RWPE2 (cell line): ENCODE measurements around the gene NAPEPLD.
"Not testable (repeated sequence)": the region's sequence is repeated elsewhere in the genome, so short reads cannot be mapped to it uniquely, and the experiment has no call there.

Source experiments
- ATAC-seq: fragments of 200-7000 bp; cut with Tn5 transposase; 3 replicates; pipeline ENCODE4 v1.9.1; 2021; ENCODE audit warnings: low read depth
- DNase-seq: peaks from one replicate; pipeline ENCODE4 v3.0.0-alpha.2; 2020; ENCODE audit warnings: low spot score
- H3K27ac ChIP-seq: fragments of 450-650 bp; 2 replicates; pipeline ENCODE4 v1.5.1; 2017; ENCODE audit warnings: mild to moderate bottlenecking; ENCODE audit not compliant: poor library complexity, severe bottlenecking
- H3K27me3 ChIP-seq: fragments of 250-450 bp; sonication (Bioruptor Pico); 2 replicates; pipeline ENCODE4 v1.5.1; 2021; ENCODE audit warnings: mild to moderate bottlenecking, moderate library complexity; ENCODE audit not compliant: insufficient read depth, poor library complexity, severe bottlenecking
- H3K36me3 ChIP-seq: fragments of 250-450 bp; sonication (Bioruptor Pico); 2 replicates; pipeline ENCODE4 v1.5.1; 2020; ENCODE audit warnings: low read depth, mild to moderate bottlenecking, moderate library complexity
- H3K4me1 ChIP-seq: fragments of 250-450 bp; sonication (Bioruptor Pico); 2 replicates; pipeline ENCODE4 v1.5.1; 2021; ENCODE audit warnings: mild to moderate bottlenecking, moderate library complexity; ENCODE audit not compliant: insufficient read depth, poor library complexity, severe bottlenecking
- H3K4me3 ChIP-seq: fragments of 250-450 bp; sonication (Bioruptor Pico); 2 replicates; pipeline ENCODE4 v1.5.1; 2021; ENCODE audit warnings: mild to moderate bottlenecking, moderate library complexity; ENCODE audit not compliant: severe bottlenecking
- H3K9me3 ChIP-seq: fragments of 250-450 bp; sonication (Bioruptor Pico); 2 replicates; pipeline ENCODE4 v1.5.1; 2021; ENCODE audit warnings: mild to moderate bottlenecking, moderate library complexity; ENCODE audit not compliant: severe bottlenecking
- TF ChIP-seq, protein P1 (sequence below): fragments of 450-650 bp; IDR thresholded peaks from one replicate; pipeline ENCODE4 v1.5.1; 2017; ENCODE audit warnings: mild to moderate bottlenecking, moderate library complexity; ENCODE audit not compliant: poor library complexity, severe bottlenecking

NAPEPLD gene

DNA sequence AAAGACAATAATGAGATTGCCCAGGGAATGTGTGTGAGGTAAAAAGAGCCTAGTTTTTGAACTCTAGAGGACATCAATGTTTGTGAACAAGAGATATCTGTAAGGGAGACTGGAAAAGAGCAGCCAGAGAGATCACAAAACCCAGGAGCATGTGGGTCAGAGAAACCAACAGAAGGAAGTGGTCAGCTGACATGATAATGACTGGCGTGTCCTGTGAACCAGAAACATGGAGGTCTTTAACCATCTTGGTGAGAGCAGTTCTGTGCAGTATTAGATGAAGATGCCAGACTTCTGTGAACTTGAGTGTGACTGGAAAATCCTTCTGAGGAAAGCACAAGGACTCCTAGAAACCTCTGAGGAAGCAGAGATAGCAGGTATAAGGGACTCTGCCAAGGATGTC is 10.2 kb upstream of the NAPEPLD start:
- H3K4me1 ChIP-seq, H3K27me3 ChIP-seq, DNase-seq, H3K9me3 ChIP-seq, H3K36me3 ChIP-seq, H3K4me3 ChIP-seq, ATAC-seq, H3K27ac ChIP-seq: not testable (repeated sequence)

DNA sequence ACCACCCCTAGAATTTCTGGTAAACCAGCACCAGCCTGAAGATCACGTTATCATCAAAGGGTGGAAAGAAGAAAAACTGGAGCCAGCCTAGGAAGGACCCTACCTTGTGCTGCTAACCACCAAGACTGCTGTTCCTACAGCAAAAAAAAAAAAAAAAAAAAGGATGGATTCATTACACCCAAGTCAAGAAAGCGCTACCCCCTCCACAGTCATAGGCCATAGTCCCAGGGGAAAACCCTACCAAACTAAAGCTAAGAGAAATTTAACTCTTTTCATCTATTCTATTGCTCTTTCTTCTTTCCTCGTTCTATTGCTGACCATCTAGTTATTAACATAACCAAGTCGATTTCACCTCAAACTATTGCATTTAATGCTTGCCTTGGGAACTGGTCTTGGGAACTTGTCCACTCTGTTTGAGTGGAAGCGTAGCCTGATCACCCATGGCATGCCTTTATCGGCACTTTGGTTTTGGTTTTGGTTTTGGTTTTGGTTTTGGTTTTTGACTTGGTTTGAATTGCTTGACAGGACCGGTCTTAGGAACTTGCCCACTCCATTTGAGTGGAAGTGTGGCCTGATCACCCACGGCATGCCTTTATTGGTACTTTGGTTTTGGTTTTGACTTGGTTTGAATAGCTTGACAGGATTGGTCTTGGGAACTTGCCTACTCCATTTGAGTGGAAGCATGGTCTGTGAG is 6.6 kb upstream of the NAPEPLD start:
- H3K36me3 ChIP-seq, DNase-seq, H3K27ac ChIP-seq, H3K9me3 ChIP-seq, H3K4me1 ChIP-seq, ATAC-seq, H3K4me3 ChIP-seq, H3K27me3 ChIP-seq: not testable (repeated sequence)

DNA sequence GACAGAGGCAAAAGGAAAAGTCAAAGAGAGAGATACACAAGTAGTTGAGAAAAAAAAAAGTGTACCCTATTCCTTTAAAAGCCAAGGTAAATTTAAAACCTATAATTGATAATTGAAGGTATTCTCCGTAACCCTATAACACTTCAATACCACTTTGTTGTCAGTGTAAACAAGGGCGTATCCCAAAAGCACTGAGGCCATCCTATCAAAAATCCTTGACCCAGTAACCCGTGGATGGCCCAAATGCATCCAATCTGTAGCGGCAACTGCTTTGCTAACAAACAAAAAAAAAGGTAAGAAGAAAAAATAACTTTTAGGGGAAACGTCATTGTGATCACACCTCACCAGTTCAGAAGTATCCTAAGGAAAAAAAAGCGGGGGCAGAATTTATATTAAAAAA is 5.1 kb upstream of the NAPEPLD start:
- no peak for ATAC-seq
- H3K4me1 ChIP-seq: peaks cover 7% of the 10 kb centered on the region
- DNase-seq: no peak
- no peaks in the 10 kb centered on the region for H3K36me3 ChIP-seq
- no peaks in the 10 kb centered on the region for H3K27me3 ChIP-seq
- no peaks in the 10 kb centered on the region for H3K9me3 ChIP-seq
- H3K4me3 ChIP-seq: no peak overlapping the region
- H3K27ac ChIP-seq: no peak overlapping the region
- TF ChIP-seq, protein P1, sequence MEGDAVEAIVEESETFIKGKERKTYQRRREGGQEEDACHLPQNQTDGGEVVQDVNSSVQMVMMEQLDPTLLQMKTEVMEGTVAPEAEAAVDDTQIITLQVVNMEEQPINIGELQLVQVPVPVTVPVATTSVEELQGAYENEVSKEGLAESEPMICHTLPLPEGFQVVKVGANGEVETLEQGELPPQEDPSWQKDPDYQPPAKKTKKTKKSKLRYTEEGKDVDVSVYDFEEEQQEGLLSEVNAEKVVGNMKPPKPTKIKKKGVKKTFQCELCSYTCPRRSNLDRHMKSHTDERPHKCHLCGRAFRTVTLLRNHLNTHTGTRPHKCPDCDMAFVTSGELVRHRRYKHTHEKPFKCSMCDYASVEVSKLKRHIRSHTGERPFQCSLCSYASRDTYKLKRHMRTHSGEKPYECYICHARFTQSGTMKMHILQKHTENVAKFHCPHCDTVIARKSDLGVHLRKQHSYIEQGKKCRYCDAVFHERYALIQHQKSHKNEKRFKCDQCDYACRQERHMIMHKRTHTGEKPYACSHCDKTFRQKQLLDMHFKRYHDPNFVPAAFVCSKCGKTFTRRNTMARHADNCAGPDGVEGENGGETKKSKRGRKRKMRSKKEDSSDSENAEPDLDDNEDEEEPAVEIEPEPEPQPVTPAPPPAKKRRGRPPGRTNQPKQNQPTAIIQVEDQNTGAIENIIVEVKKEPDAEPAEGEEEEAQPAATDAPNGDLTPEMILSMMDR: no peak

DNA sequence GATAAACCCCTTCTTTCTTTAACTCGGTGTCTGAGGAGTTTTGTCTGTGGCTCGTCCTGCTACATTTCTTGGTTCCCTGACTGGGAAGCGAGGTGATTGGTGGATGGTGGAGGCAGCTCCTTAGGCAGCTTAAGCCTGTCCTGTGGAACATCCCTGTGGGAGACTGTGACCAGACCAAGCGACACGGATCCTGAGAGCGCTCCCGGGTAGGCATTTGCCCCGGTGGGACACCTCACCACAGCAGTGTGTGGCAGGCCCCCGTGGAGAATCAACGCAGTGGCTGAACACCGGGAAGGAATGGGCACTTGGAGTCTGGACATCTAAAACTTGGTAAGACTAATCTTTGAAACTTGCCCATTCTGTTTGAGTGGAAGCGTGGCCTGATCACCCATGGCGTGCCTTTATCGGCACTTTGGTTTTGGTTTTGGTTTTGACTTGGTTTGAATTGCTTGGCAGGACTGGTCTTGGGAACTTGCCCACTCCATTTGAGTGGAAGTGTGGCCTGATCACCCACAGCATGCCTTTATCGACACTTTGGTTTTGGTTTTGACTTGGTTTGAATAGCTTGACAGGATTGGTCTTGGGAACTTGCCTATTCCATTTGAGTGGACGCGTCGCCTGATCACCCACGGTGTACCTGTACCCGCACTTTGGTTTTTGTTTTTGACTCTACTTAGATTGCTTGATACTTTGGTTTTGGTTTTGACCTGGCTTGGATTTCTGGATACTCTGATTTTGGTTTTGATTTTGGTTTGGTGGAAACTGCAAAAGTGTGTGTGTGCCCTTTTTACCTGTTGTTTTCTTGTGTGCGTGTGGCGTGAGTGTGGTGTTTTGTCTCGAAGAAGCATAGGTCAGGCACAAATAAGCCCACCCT is 4.1 kb upstream of the NAPEPLD start:
- H3K4me1 ChIP-seq, H3K36me3 ChIP-seq, DNase-seq, H3K27ac ChIP-seq, ATAC-seq, H3K27me3 ChIP-seq, H3K4me3 ChIP-seq, H3K9me3 ChIP-seq: not testable (repeated sequence)

DNA sequence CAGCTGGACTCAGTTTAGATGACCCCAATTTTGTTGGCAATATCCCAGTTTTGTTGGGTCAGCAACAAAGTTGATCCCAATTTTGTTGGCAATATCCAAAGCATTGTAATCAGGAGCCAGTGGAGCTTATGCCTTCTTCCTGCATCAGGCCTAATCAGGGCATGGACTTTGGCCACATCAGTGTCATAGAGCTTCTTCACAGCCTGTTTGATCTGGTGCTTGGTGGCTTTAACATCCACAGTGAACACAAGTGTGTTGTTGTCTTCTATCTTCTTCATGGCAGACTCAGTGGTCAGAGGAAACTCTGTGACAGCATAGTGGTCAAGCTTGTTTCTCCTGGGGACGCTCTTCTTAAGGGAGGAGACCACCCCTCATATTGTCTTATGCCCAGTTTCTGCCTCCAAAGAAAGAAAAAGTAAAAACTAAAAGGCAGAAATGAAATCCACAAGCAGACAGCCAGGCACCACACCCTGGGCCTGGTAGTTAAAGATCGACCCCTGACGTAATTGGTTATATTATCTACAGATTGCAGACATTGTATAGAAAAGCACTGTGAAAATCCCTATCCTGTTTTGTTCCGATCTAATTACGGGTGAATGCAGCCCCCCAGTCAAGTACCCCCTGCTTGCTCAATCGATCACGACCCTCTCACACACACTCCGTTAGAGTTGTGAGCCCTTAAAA is 3.2 kb upstream of the NAPEPLD start:
- not testable (repeated sequence) for H3K27me3 ChIP-seq, H3K9me3 ChIP-seq, H3K36me3 ChIP-seq, H3K4me3 ChIP-seq, ATAC-seq, H3K27ac ChIP-seq, DNase-seq
- peaks cover 13% of the 10 kb centered on the region for H3K4me1 ChIP-seq

DNA sequence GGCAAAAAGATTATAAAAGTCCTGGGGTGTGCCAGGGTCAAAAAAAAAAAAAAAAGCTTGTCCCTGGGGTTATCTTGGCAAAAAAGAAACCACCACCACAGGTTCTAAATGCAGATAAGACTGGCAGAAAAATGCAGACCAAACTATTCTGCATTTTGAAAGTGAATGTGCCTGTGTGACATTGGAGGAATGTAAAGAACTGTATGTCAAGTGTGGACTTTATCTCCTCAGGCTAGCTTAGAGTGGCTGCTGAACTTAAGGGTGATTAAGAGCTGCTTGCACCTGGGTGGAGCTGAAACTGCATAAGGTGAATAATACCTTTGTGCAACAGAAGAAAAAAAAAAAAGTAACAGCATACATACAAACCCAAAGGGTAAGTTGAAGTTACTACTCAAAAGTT is 1.3 kb upstream of the NAPEPLD start:
- ATAC-seq: no peak
- peaks cover 16% of the 10 kb centered on the region for H3K4me1 ChIP-seq
- no peaks in the 10 kb centered on the region for H3K27me3 ChIP-seq
- H3K27ac ChIP-seq: no peak overlapping the region
- DNase-seq: no peak
- TF ChIP-seq, protein P1: no peak
- no peaks in the 10 kb centered on the region for H3K36me3 ChIP-seq
- no peak overlapping the region for H3K4me3 ChIP-seq
- no peaks in the 10 kb centered on the region for H3K9me3 ChIP-seq
